NT2/D1 (cell line): ENCODE data around the gene FTCD.

Experiments
- SUZ12 ChIP-seq: IDR thresholded peaks from 2 replicates; pipeline ENCODE4 v1.6.1; 2011; ENCODE audit not compliant: insufficient read length, insufficient read depth; ENCODE audit errors: extremely low read depth
- YY1 ChIP-seq: IDR thresholded peaks from 2 replicates; pipeline ENCODE4 v1.6.1; 2011; ENCODE audit not compliant: insufficient read length, insufficient read depth
- ZNF274 ChIP-seq: IDR thresholded peaks from 2 replicates; pipeline ENCODE4 v1.6.1; 2011; ENCODE audit warnings: mild to moderate bottlenecking, low read depth, low read length

DNA sequence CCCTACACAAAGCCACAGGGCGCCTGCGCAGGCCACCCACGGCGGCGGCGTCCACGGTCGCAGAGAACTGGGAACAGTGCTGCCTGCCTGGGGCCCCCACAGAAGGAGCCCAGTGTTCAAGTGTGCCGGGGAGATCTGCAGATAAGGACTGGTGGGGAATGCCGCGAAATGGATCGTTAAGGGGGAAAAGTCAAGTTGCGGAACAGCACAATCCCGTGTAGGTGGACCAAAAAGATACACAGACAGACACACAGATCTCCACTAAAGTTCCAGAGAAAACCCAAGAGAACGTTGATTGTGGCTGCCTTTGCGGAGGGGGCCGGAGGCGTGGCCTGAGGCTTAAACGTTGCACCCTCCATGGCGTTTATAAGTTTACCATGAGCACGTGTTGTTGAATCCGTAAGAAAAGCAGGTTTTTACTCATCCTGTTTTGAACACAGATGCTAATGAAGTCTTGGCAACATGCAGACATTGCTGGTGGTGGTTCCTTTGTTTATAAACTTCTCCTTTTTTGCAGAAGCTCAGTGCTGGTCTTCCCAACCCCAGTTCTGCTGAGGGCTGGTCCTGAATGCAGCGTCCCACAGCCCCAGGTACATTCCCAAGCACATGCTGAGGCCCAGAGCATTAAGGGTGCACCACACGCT lies 24.8 kb upstream of the FTCD start:
- no peak for TF ChIP-seq ZNF274
- TF ChIP-seq YY1, result no peak
- no peak for TF ChIP-seq SUZ12
